SK-N-MC (cell line): ENCODE measurements around the gene ZNF92.

Experiments
- FOXP2 ChIP-seq: optimal IDR thresholded peaks from 2 replicates; pipeline ENCODE3; 2011; ENCODE audit warnings: mild to moderate bottlenecking, moderate library complexity; ENCODE audit not compliant: insufficient read depth; ENCODE audit errors: extremely low read length, control extremely low read depth
- POLR2AphosphoS5 ChIP-seq: IDR thresholded peaks from 2 replicates; pipeline ENCODE4 v1.6.1; 2012; ENCODE audit warnings: mild to moderate bottlenecking, low read depth, low read length, borderline replicate concordance

GRCh38 chr7:65371468-65371867 lies 2.2 kb upstream of the ZNF92 start:
- no peak for TF ChIP-seq POLR2AphosphoS5
- no peak for TF ChIP-seq FOXP2
